K562 (cell line): Measurements from ENCODE around the gene PRKAR2B. TPM values are rescaled to one million over a fixed set of nuclear protein-coding genes. Genes with fewer than 3 reads are reported as not detected.

Source experiments
- GABPB1 ChIP-seq: sonication (generic); formaldehyde crosslinking; IDR thresholded peaks from 2 replicates; pipeline ENCODE4 v1.8.0; 2022; ENCODE audit warnings: mild to moderate bottlenecking, missing genetic modification reagents
- HEY1 ChIP-seq: fragments of 250-450 bp; sonication (Bioruptor Pico); IDR thresholded peaks from 2 replicates; pipeline ENCODE4 v1.5.0; 2020; ENCODE audit warnings: mild to moderate bottlenecking, moderate library complexity, borderline replicate concordance
- NFE2 ChIP-seq: IDR thresholded peaks from 2 replicates; pipeline ENCODE4 v1.6.1; 2014; ENCODE audit warnings: antibody characterized with exemption, low read depth
- POLR2B ChIP-seq: fragments of 450-650 bp; IDR thresholded peaks from 2 replicates; pipeline ENCODE4 v1.6.1; 2018; ENCODE audit warnings: low read depth; ENCODE audit not compliant: partially characterized antibody
- PTTG1 ChIP-seq: fragments of 450-650 bp; IDR thresholded peaks from 2 replicates; pipeline ENCODE4 v1.6.1; 2016; ENCODE audit warnings: low read depth, mild to moderate bottlenecking, missing genetic modification characterization, missing compliant biosample characterization
- SAP30 ChIP-seq: fragments of 200-600 bp; sonication (generic); IDR thresholded peaks from 2 replicates; pipeline ENCODE4 v1.6.1; 2012; ENCODE audit warnings: borderline replicate concordance, low read depth, mild to moderate bottlenecking, moderate library complexity, low read length, control low read depth, inconsistent platforms; ENCODE audit not compliant: insufficient read depth, poor library complexity, severe bottlenecking
- SREBF2 ChIP-seq: sonication (generic); formaldehyde crosslinking; IDR thresholded peaks from 2 replicates; pipeline ENCODE4 v1.4.0; 2020; ENCODE audit warnings: mild to moderate bottlenecking, missing genetic modification reagents
- ZBTB7A ChIP-seq: IDR thresholded peaks from 2 replicates; pipeline ENCODE4 v1.6.1; 2011; ENCODE audit warnings: low read depth, mild to moderate bottlenecking, low read length, moderate library complexity, borderline replicate concordance; ENCODE audit not compliant: control insufficient read depth
- ZFPM2 ChIP-seq: fragments of 250-450 bp; sonication (Bioruptor Pico); IDR thresholded peaks from 2 replicates; pipeline ENCODE4 v1.5.1; 2022; ENCODE audit warnings: mild to moderate bottlenecking
- ZNF445 ChIP-seq: fragments of 250-450 bp; sonication (Bioruptor Pico); IDR thresholded peaks from 2 replicates; pipeline ENCODE4 v1.4.0; 2020; ENCODE audit warnings: low read depth, mild to moderate bottlenecking, moderate library complexity
- ZNF583 ChIP-seq: fragments of 250-450 bp; sonication (Bioruptor Pico); IDR thresholded peaks from 2 replicates; pipeline ENCODE4 v1.4.0; 2020
- ZNF778 ChIP-seq: fragments of 450-650 bp; formaldehyde crosslinking; IDR thresholded peaks from 2 replicates; pipeline ENCODE4 v1.4.0; 2020; ENCODE audit warnings: mild to moderate bottlenecking, moderate library complexity
- polyA plus RNA-seq, 8 experiments: library from polyadenylated mRNA; depleted of rRNA in 4 of 8; stranded (reverse) in 5 of 8; unstranded in 3 of 8; fragments of >200 nt; fragmentation: Nextera tagmentation in 2 of 8; fragmentation: Illumina TruSeq in 1 of 8; extraction: Ambion mirVana in 2 of 8; extraction: Trizol in 1 of 8; gene quantifications; 2 replicates each; pipeline versions ENCODE4 v1.2.1 to v1.2.3, GENCODE V29; 2011 to 2014; ENCODE audit warnings: inconsistent platforms in 1 of 8, missing spikeins in 1 of 8
- total RNA-seq, 7 experiments: library from RNA; depleted of rRNA in 6 of 7; stranded (reverse); fragments of >200 nt in 6 of 7; fragmentation: Illumina TruSeq in 2 of 7; extraction: Trizol in 2 of 7; gene quantifications; 2 replicates each; pipeline versions ENCODE4 v1.2.1 to v1.2.3, GENCODE V29; 2011 to 2021; ENCODE audit warnings: low replicate concordance in 1 of 7
- TF ChIP-seq, protein P1 (sequence below): sonication (generic); formaldehyde crosslinking; IDR thresholded peaks from 2 replicates; pipeline ENCODE4 v1.8.0; 2023; ENCODE audit warnings: mild to moderate bottlenecking, missing genetic modification reagents
- TF ChIP-seq, protein P2 (sequence below): IDR thresholded peaks from 3 replicates; pipeline ENCODE4 v1.6.1; 2011; ENCODE audit warnings: borderline replicate concordance, mild to moderate bottlenecking; ENCODE audit not compliant: insufficient read length, insufficient read depth
- TF ChIP-seq, protein P3 (sequence below): fragments of 450-650 bp; IDR thresholded peaks from 2 replicates; pipeline ENCODE4 v1.6.1; 2016
- TF ChIP-seq, protein P4 (sequence below): fragments of 450-650 bp; formaldehyde crosslinking; IDR thresholded peaks from 2 replicates; pipeline ENCODE4 v1.4.0; 2022; ENCODE audit warnings: missing genetic modification characterization
- TF ChIP-seq, protein P5 (sequence below): fragments of 250-450 bp; sonication (Bioruptor Pico); IDR thresholded peaks from 2 replicates; pipeline ENCODE4 v1.8.0; 2022; ENCODE audit warnings: moderate library complexity, mild to moderate bottlenecking, inconsistent platforms

Gene PRKAR2B
- total and polyA plus RNA-seq, 9 of the 15 experiments (the other 6 are each of a cell fraction or from before 2014, with no cell fraction given) = 59.0 to 173 (median 129) TPM

DNA sequence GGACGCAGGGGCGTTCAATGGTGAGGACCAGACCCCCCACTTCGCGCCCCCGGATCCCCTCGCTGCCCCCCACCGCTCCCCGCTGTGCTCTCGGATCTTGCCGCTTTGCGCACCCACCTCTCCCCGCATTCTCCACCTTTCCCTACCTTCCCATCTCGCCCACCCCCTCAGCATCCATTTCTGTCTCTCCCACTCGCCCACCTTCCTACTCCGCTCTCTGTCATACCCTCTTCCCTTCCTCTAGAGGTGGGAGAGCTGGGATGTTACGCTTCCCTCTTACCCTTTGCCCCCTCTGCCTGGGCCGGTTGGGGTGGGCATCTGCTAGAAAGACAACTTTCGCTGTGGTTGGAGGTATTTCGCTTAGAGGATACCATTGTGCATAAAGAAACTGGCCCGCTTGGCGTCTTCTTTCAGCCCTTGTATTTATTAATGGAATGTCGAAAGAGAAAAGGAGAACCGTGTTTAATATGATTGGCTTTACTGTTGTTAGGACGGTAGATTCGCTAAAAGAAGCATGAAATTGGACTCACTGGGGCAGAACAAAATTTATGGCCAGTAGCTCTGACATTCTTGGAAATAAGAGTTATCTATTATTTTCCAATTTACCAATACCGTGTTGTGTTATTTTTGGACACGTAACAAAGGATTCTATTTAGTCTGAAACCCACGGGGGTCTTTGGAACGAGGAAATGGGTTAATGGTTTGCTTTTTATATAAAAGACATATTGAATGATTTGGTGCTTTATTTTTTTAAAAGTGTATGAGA lies 873 bp downstream of the PRKAR2B start (continued):
- TF ChIP-seq, protein P1, sequence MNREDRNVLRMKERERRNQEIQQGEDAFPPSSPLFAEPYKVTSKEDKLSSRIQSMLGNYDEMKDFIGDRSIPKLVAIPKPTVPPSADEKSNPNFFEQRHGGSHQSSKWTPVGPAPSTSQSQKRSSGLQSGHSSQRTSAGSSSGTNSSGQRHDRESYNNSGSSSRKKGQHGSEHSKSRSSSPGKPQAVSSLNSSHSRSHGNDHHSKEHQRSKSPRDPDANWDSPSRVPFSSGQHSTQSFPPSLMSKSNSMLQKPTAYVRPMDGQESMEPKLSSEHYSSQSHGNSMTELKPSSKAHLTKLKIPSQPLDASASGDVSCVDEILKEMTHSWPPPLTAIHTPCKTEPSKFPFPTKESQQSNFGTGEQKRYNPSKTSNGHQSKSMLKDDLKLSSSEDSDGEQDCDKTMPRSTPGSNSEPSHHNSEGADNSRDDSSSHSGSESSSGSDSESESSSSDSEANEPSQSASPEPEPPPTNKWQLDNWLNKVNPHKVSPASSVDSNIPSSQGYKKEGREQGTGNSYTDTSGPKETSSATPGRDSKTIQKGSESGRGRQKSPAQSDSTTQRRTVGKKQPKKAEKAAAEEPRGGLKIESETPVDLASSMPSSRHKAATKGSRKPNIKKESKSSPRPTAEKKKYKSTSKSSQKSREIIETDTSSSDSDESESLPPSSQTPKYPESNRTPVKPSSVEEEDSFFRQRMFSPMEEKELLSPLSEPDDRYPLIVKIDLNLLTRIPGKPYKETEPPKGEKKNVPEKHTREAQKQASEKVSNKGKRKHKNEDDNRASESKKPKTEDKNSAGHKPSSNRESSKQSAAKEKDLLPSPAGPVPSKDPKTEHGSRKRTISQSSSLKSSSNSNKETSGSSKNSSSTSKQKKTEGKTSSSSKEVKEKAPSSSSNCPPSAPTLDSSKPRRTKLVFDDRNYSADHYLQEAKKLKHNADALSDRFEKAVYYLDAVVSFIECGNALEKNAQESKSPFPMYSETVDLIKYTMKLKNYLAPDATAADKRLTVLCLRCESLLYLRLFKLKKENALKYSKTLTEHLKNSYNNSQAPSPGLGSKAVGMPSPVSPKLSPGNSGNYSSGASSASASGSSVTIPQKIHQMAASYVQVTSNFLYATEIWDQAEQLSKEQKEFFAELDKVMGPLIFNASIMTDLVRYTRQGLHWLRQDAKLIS = no peak
- no peak for TF ChIP-seq ZNF778 (CRISPR knock-in tag)
- TF ChIP-seq POLR2B = no peak
- no peak for TF ChIP-seq HEY1 (CRISPR knock-in tag)
- TF ChIP-seq SREBF2 = no peak
- TF ChIP-seq GABPB1 = no peak
- TF ChIP-seq, protein P2, sequence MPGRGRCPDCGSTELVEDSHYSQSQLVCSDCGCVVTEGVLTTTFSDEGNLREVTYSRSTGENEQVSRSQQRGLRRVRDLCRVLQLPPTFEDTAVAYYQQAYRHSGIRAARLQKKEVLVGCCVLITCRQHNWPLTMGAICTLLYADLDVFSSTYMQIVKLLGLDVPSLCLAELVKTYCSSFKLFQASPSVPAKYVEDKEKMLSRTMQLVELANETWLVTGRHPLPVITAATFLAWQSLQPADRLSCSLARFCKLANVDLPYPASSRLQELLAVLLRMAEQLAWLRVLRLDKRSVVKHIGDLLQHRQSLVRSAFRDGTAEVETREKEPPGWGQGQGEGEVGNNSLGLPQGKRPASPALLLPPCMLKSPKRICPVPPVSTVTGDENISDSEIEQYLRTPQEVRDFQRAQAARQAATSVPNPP = no peak
- no peak for TF ChIP-seq ZFPM2 (CRISPR knock-in tag)
- TF ChIP-seq, protein P3, sequence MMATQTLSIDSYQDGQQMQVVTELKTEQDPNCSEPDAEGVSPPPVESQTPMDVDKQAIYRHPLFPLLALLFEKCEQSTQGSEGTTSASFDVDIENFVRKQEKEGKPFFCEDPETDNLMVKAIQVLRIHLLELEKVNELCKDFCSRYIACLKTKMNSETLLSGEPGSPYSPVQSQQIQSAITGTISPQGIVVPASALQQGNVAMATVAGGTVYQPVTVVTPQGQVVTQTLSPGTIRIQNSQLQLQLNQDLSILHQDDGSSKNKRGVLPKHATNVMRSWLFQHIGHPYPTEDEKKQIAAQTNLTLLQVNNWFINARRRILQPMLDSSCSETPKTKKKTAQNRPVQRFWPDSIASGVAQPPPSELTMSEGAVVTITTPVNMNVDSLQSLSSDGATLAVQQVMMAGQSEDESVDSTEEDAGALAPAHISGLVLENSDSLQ = 0 out of 2 replicates have a peak, but pooled peaks have one; percentile 40
- TF ChIP-seq, protein P4, sequence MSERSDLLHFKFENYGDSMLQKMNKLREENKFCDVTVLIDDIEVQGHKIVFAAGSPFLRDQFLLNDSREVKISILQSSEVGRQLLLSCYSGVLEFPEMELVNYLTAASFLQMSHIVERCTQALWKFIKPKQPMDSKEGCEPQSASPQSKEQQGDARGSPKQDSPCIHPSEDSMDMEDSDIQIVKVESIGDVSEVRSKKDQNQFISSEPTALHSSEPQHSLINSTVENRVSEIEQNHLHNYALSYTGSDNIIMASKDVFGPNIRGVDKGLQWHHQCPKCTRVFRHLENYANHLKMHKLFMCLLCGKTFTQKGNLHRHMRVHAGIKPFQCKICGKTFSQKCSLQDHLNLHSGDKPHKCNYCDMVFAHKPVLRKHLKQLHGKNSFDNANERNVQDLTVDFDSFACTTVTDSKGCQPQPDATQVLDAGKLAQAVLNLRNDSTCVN (CRISPR knock-in tag) = peak; percentile 75; the same call in 1 of the 2 replicates
- TF ChIP-seq, protein P5, sequence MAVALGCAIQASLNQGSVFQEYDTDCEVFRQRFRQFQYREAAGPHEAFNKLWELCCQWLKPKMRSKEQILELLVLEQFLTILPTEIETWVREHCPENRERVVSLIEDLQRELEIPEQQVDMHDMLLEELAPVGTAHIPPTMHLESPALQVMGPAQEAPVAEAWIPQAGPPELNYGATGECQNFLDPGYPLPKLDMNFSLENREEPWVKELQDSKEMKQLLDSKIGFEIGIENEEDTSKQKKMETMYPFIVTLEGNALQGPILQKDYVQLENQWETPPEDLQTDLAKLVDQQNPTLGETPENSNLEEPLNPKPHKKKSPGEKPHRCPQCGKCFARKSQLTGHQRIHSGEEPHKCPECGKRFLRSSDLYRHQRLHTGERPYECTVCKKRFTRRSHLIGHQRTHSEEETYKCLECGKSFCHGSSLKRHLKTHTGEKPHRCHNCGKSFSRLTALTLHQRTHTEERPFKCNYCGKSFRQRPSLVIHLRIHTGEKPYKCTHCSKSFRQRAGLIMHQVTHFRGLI (CRISPR knock-in tag) = no peak
- no peak; the same call in 1 of the 2 replicates for TF ChIP-seq ZBTB7A
- TF ChIP-seq ZNF583 (CRISPR knock-in tag) = no peak
- TF ChIP-seq PTTG1 = no peak
- no peak for TF ChIP-seq NFE2
- no peak for TF ChIP-seq ZNF445
- TF ChIP-seq SAP30 = no peak
